ENCODE measurements around the gene POLR3F. TPM values are rescaled to one million over a fixed set of nuclear protein-coding genes. Genes with fewer than 3 reads are reported as not detected.

Gene POLR3F
- total RNA-seq, 1 experiment from 2014 or later: 11.2 TPM

- intact Hi-C loops (cut with micrococcal nuclease): loop anchor here (2.0 to 5.0 kb wide), 2 partner anchors 40 to 121 kb away; partner anchors contain the start of genes DTD1 and SEC23B
- H3K4me3 Mint-ChIP-seq (ENCODE audit: unreplicated experiment): peak overlapping the region; percentile 98
- POLR2A ChIA-PET: interaction anchor here (0.6 to 6.4 kb wide), 27 partner anchors 8 to 1586 kb away, joined by 3 to 108 read pairs (median 7); partner anchors contain the start of genes CFAP61, CRNKL1, RBBP9 and SEC23B
- H3K27me3 Mint-ChIP-seq (ENCODE audit: insufficient read depth, unreplicated experiment): no peaks in the 10 kb centered on the region
- H3K4me1 Mint-ChIP-seq (ENCODE audit: insufficient read depth, unreplicated experiment): no peaks in the 10 kb centered on the region
- peak overlapping the region; percentile 99 for H3K27ac Mint-ChIP-seq (ENCODE audit: low read depth, unreplicated experiment)
- CTCF ChIA-PET: interaction anchor here (0.6 to 2.2 kb wide), 9 partner anchors 11 to 1446 kb away, joined by 3 to 8 read pairs (median 3); partner anchors contain the start of gene RBBP9
- TSS peak; percentile 58 for BruUV-seq (replicated peaks)
- no peak for TF ChIP-seq CTCF (IDR thresholded peaks at IDR 0.05; ENCODE audit: unreplicated experiment)
- no peaks in the 10 kb centered on the region for H3K9me3 Mint-ChIP-seq (ENCODE audit: unreplicated experiment)
- peaks cover 6% of the 10 kb centered on the region for H3K36me3 Mint-ChIP-seq (ENCODE audit: insufficient read depth, unreplicated experiment)
- no peak for DNase-seq (ENCODE audit: unreplicated experiment)
Measured at GRCh38 chr20:18466574-18466893, 656 bp upstream of the POLR3F start.

GRCh38 chr20:18477218-18477617 is 10.0 kb downstream of the POLR3F start:
- ChIA-PET POLR2A (interaction anchor here (1.9 to 5.6 kb wide), 2 partner anchors 11 to 30 kb away, joined by 6 to 38 read pairs; partner anchors contain the start of genes DZANK1, POLR3F and SEC23B), CTCF (interaction anchor here (0.8 to 1.2 kb wide), 2 partner anchors 65 to 139 kb away, joined by 3 read pairs; no protein-coding TSS in a partner anchor)
- no peaks in the 10 kb centered on the region for H3K9me3 Mint-ChIP-seq (ENCODE audit: unreplicated experiment)
- H3K27me3 Mint-ChIP-seq (ENCODE audit: insufficient read depth, unreplicated experiment): no peaks in the 10 kb centered on the region
- no TSS peak for BruUV-seq (replicated peaks)
- H3K36me3 Mint-ChIP-seq (ENCODE audit: insufficient read depth, unreplicated experiment): peaks cover 85% of the 10 kb centered on the region
- H3K4me3 Mint-ChIP-seq (ENCODE audit: unreplicated experiment): no peak overlapping the region
- no peak for DNase-seq (ENCODE audit: unreplicated experiment)
- no peak overlapping the region for H3K27ac Mint-ChIP-seq (ENCODE audit: low read depth, unreplicated experiment)
- intact Hi-C loops (cut with micrococcal nuclease): no loop called here
- no peak for TF ChIP-seq CTCF (IDR thresholded peaks at IDR 0.05; ENCODE audit: unreplicated experiment)
- no peaks in the 10 kb centered on the region for H3K4me1 Mint-ChIP-seq (ENCODE audit: insufficient read depth, unreplicated experiment)

GRCh38 chr20:18477821-18478220 is 10.6 kb downstream of the POLR3F start:
- Mint-ChIP-seq H3K9me3 (ENCODE audit: unreplicated experiment) (no peaks in the 10 kb centered on the region), H3K4me3 (ENCODE audit: unreplicated experiment) (no peak overlapping the region), H3K4me1 (ENCODE audit: insufficient read depth, unreplicated experiment) (no peaks in the 10 kb centered on the region), H3K27me3 (ENCODE audit: insufficient read depth, unreplicated experiment) (no peaks in the 10 kb centered on the region), H3K27ac (ENCODE audit: low read depth, unreplicated experiment) (no peak overlapping the region), H3K36me3 (ENCODE audit: insufficient read depth, unreplicated experiment) (peaks cover 87% of the 10 kb centered on the region)
- CTCF ChIA-PET: interaction anchor here (0.7 to 1.2 kb wide), 3 partner anchors 65 to 737 kb away, joined by 3 to 5 read pairs (median 3); no protein-coding TSS in a partner anchor
- intact Hi-C loops (cut with micrococcal nuclease): no loop called here
- no TSS peak for BruUV-seq (replicated peaks)
- POLR2A ChIA-PET: interaction anchor here (0.9 to 5.6 kb wide), 3 partner anchors 9 to 29 kb away, joined by 3 to 38 read pairs (median 6); partner anchors contain the start of genes DZANK1, POLR3F and SEC23B
- DNase-seq (ENCODE audit: unreplicated experiment): no peak
- no peak for TF ChIP-seq CTCF (IDR thresholded peaks at IDR 0.05; ENCODE audit: unreplicated experiment)

- H3K4me1 Mint-ChIP-seq (ENCODE audit: insufficient read depth, unreplicated experiment): no peaks in the 10 kb centered on the region
- intact Hi-C loops (cut with micrococcal nuclease): no loop called here
- CTCF ChIA-PET: interaction anchor here (0.8 kb wide), 1 partner anchor 12 kb away, joined by 5 read pairs; no protein-coding TSS in a partner anchor
Measured at GRCh38 chr20:18481596-18481995, 14.4 kb downstream of the POLR3F start.

More at GRCh38 chr20:18481596-18481995, 14.4 kb downstream of the POLR3F start:
- H3K4me3 Mint-ChIP-seq (ENCODE audit: unreplicated experiment): no peak overlapping the region
- H3K27me3 Mint-ChIP-seq (ENCODE audit: insufficient read depth, unreplicated experiment): no peaks in the 10 kb centered on the region
- TF ChIP-seq CTCF (IDR thresholded peaks at IDR 0.05; ENCODE audit: unreplicated experiment): no peak
- H3K27ac Mint-ChIP-seq (ENCODE audit: low read depth, unreplicated experiment): no peak overlapping the region
- H3K36me3 Mint-ChIP-seq (ENCODE audit: insufficient read depth, unreplicated experiment): peaks cover 85% of the 10 kb centered on the region
- POLR2A ChIA-PET: interaction anchor here (1.2 to 2.2 kb wide), 2 partner anchors 14 to 25 kb away, joined by 3 to 11 read pairs; partner anchors contain the start of genes DZANK1 and POLR3F
- DNase-seq (ENCODE audit: unreplicated experiment): no peak
- no peaks in the 10 kb centered on the region for H3K9me3 Mint-ChIP-seq (ENCODE audit: unreplicated experiment)
- no TSS peak for BruUV-seq (replicated peaks)
